SK-N-SH treated with all-trans-retinoic acid at 6 μM for 48 hours (cell line): Measurements from ENCODE around the gene TEC.

ENCODE experiments used
- ATAC-seq: fragments of 200-7000 bp; cut with Tn5 transposase; 3 replicates; pipeline ENCODE4 v1.9.1; 2020; ENCODE audit warnings: mild to moderate bottlenecking, moderate library complexity
- ARNTL ChIP-seq: fragments of 450-650 bp; formaldehyde crosslinking; IDR thresholded peaks from 2 replicates; pipeline ENCODE4 v1.5.0; 2020; ENCODE audit warnings: low read depth, mild to moderate bottlenecking, moderate library complexity, borderline replicate concordance
- BACH2 ChIP-seq: fragments of 250-450 bp; sonication (Bioruptor Pico); IDR thresholded peaks from 2 replicates; pipeline ENCODE4 v1.9.0; 2021; ENCODE audit warnings: mild to moderate bottlenecking, borderline replicate concordance
- CREB5 ChIP-seq: fragments of 250-450 bp; sonication (Bioruptor Pico); IDR thresholded peaks from 2 replicates; pipeline ENCODE4 v1.5.1; 2020; ENCODE audit warnings: low read depth, mild to moderate bottlenecking, moderate library complexity
- CSDC2 ChIP-seq: fragments of 250-450 bp; sonication (Bioruptor Pico); IDR thresholded peaks from 2 replicates; pipeline ENCODE4 v1.5.0; 2020; ENCODE audit warnings: mild to moderate bottlenecking, moderate library complexity
- CSRNP3 ChIP-seq: fragments of 250-450 bp; sonication (Bioruptor Pico); IDR thresholded peaks from 2 replicates; pipeline ENCODE4 v1.5.1; 2021; ENCODE audit warnings: mild to moderate bottlenecking, moderate library complexity
- ESRRG ChIP-seq: fragments of 250-450 bp; sonication (Bioruptor Pico); IDR thresholded peaks from 2 replicates; pipeline ENCODE4 v1.6.1; 2021; ENCODE audit warnings: mild to moderate bottlenecking
- GLIS3 ChIP-seq: fragments of 250-450 bp; sonication (Bioruptor Pico); IDR thresholded peaks from 2 replicates; pipeline ENCODE4 v1.5.0; 2020; ENCODE audit warnings: mild to moderate bottlenecking, moderate library complexity
- ISL1 ChIP-seq: fragments of 250-450 bp; sonication (Bioruptor Pico); IDR thresholded peaks from 2 replicates; pipeline ENCODE4 v2.1.2; 2022; ENCODE audit warnings: mild to moderate bottlenecking, moderate library complexity
- OSR1 ChIP-seq: fragments of 250-450 bp; sonication (Bioruptor Pico); IDR thresholded peaks from 2 replicates; pipeline ENCODE4 v1.8.0; 2022; ENCODE audit warnings: moderate library complexity, mild to moderate bottlenecking, inconsistent platforms
- PATZ1 ChIP-seq: fragments of 250-450 bp; sonication (Bioruptor Pico); IDR thresholded peaks from 2 replicates; pipeline ENCODE4 v1.8.0; 2020; ENCODE audit warnings: mild to moderate bottlenecking, moderate library complexity, borderline replicate concordance
- POU6F1 ChIP-seq: fragments of 250-450 bp; sonication (Bioruptor Pico); IDR thresholded peaks from 2 replicates; pipeline ENCODE4 v1.8.0; 2021; ENCODE audit warnings: low read depth, mild to moderate bottlenecking, moderate library complexity, borderline replicate concordance
- PPARA ChIP-seq: fragments of 250-450 bp; sonication (Bioruptor Pico); IDR thresholded peaks from 2 replicates; pipeline ENCODE4 v1.5.0; 2020; ENCODE audit warnings: mild to moderate bottlenecking, borderline replicate concordance
- RARB ChIP-seq: fragments of 250-450 bp; sonication (Bioruptor Pico); IDR thresholded peaks from 2 replicates; pipeline ENCODE4 v1.8.0; 2021; ENCODE audit warnings: mild to moderate bottlenecking, moderate library complexity
- SNAI2 ChIP-seq: fragments of 250-450 bp; sonication (Bioruptor Pico); IDR thresholded peaks from 2 replicates; pipeline ENCODE4 v1.5.0; 2020; ENCODE audit warnings: mild to moderate bottlenecking, moderate library complexity
- TOX ChIP-seq: fragments of 250-450 bp; sonication (Bioruptor Pico); IDR thresholded peaks from 2 replicates; pipeline ENCODE4 v1.8.0; 2021; ENCODE audit warnings: mild to moderate bottlenecking, moderate library complexity, borderline replicate concordance
- TSHZ2 ChIP-seq: fragments of 250-450 bp; sonication (Bioruptor Pico); IDR thresholded peaks from 2 replicates; pipeline ENCODE4 v1.5.0; 2020; ENCODE audit warnings: mild to moderate bottlenecking, moderate library complexity
- ZC3H10 ChIP-seq: fragments of 250-450 bp; sonication (Bioruptor Pico); IDR thresholded peaks from 2 replicates; pipeline ENCODE4 v1.5.1; 2021; ENCODE audit warnings: mild to moderate bottlenecking, moderate library complexity
- ZFP3 ChIP-seq: fragments of 250-450 bp; sonication (Bioruptor Pico); IDR thresholded peaks from 2 replicates; pipeline ENCODE4 v1.5.0; 2020; ENCODE audit warnings: mild to moderate bottlenecking, moderate library complexity
- ZFP30 ChIP-seq: fragments of 450-650 bp; formaldehyde crosslinking; IDR thresholded peaks from 2 replicates; pipeline ENCODE4 v1.5.0; 2022; ENCODE audit warnings: mild to moderate bottlenecking, moderate library complexity
- ZNF565 ChIP-seq: fragments of 450-650 bp; formaldehyde crosslinking; conservative IDR thresholded peaks from 2 replicates; pipeline ENCODE4 v1.5.0; 2020; ENCODE audit warnings: low read depth, mild to moderate bottlenecking, moderate library complexity
- ZNF70 ChIP-seq: fragments of 450-650 bp; formaldehyde crosslinking; IDR thresholded peaks from 2 replicates; pipeline ENCODE4 v1.5.0; 2020; ENCODE audit warnings: mild to moderate bottlenecking, moderate library complexity
- ZNF8 ChIP-seq: fragments of 450-650 bp; formaldehyde crosslinking; IDR thresholded peaks from 2 replicates; pipeline ENCODE4 v1.5.0; 2020; ENCODE audit warnings: mild to moderate bottlenecking, moderate library complexity

TEC gene

GRCh38 chr4:48163746-48164145, 105.9 kb downstream of the TEC start (continued):
- no peak for TF ChIP-seq BACH2

GRCh38 chr4:48162162-48162561, 107.5 kb downstream of the TEC start:
- no peak for TF ChIP-seq POU6F1 (CRISPR knock-in tag)
- TF ChIP-seq ISL1 (CRISPR knock-in tag): peak; percentile 51; the same call in 1 of the 2 replicates
- TF ChIP-seq, all 23 proteins: peak for 1

GRCh38 chr4:48157271-48157670, 112.4 kb downstream of the TEC start:
- ATAC-seq: no peak
- TF ChIP-seq OSR1 (CRISPR knock-in tag): no peak
- TF ChIP-seq ZFP30: no peak
- TF ChIP-seq ZC3H10 (CRISPR knock-in tag): no peak
- TF ChIP-seq CREB5: no peak
- no peak for TF ChIP-seq ZFP3 (CRISPR knock-in tag)
- no peak for TF ChIP-seq ISL1 (CRISPR knock-in tag)

More at GRCh38 chr4:48162162-48162561, 107.5 kb downstream of the TEC start:
- ATAC-seq: peak; percentile 36; the same call in 2 of the 3 replicates

GRCh38 chr4:48156423-48156822, 113.2 kb downstream of the TEC start:
- TF ChIP-seq ARNTL (CRISPR knock-in tag) (no peak), ZFP3 (CRISPR knock-in tag) (no peak), TOX (CRISPR knock-in tag) (no peak), CSDC2 (no peak), POU6F1 (CRISPR knock-in tag) (no peak), SNAI2 (no peak), TSHZ2 (CRISPR knock-in tag) (no peak), CSRNP3 (CRISPR knock-in tag) (no peak), PPARA (no peak), BACH2 (no peak), RARB (CRISPR knock-in tag) (no peak), ESRRG (CRISPR knock-in tag) (no peak), GLIS3 (no peak), ZNF8 (no peak), PATZ1 (CRISPR knock-in tag) (no peak), ISL1 (CRISPR knock-in tag) (no peak), ZNF70 (CRISPR knock-in tag) (no peak), ZNF565 (CRISPR knock-in tag) (no peak)
- TF ChIP-seq, all 23 proteins: peak for 0
- no peak for ATAC-seq
